PC-9 (cell line): ENCODE results near the gene CLDND1. TPM values are rescaled to one million over a fixed set of nuclear protein-coding genes. Genes with fewer than 3 reads are reported as not detected.
A peak's percentile ranks its signal among the peaks of the same experiment; 100 is the strongest.

Experiments
- BruUV-seq: library from RNA; stranded (reverse); fragments of 400-500 nt; replicated peaks from 2 replicates; lab custom pipeline; 2021; lab: Mats Ljungman, UMichigan
- CTCF ChIA-PET: fragments of 300-600 bp; sonication (Branson Sonifier 250); formaldehyde crosslinking; loops from one replicate; lab custom pipeline; 2022; ENCODE audit warnings: antibody characterized with exemption; lab: Charles Lee
- POLR2A ChIA-PET: fragments of 300-600 bp; sonication (Branson Sonifier 250); formaldehyde crosslinking; loops from one replicate; lab custom pipeline; 2022; ENCODE audit warnings: antibody characterized with exemption; ENCODE audit not compliant: unreplicated experiment; lab: Charles Lee
- DNase-seq, 2 experiments: peaks; one replicate each; pipeline versions ENCODE4 v3.0.0 to v3.0.0-alpha.2; 2015 to 2022; ENCODE audit warnings: mixed read lengths in 1 of 2
- H2AFZ ChIP-seq: fragments of 200-600 bp; sonication (generic); 2 replicates; pipeline ENCODE4 v1.8.1; 2017; ENCODE audit warnings: antibody characterized with exemption
- H3F3A ChIP-seq: fragments of 200-600 bp; sonication (generic); 2 replicates; pipeline ENCODE4 v1.8.1; 2017; ENCODE audit warnings: antibody characterized with exemption, mild to moderate bottlenecking, low read depth; ENCODE audit not compliant: insufficient read depth
- H3K27ac ChIP-seq: fragments of 200-600 bp; sonication (generic); 2 replicates; pipeline ENCODE4 v1.6.1; 2016; ENCODE audit warnings: mixed run types
- H3K27me3 ChIP-seq: fragments of 200-600 bp; sonication (generic); 2 replicates; pipeline ENCODE4 v1.6.1; 2016; ENCODE audit warnings: low read depth, mixed run types; ENCODE audit not compliant: insufficient read depth
- H3K36me3 ChIP-seq: fragments of 200-600 bp; sonication (generic); 2 replicates; pipeline ENCODE4 v1.6.1; 2016; ENCODE audit warnings: low read depth, mixed run types
- H3K4me1 ChIP-seq: fragments of 200-600 bp; sonication (generic); replicated peaks from 2 replicates; pipeline ENCODE4 v1.6.1; 2016; ENCODE audit warnings: mixed run types; ENCODE audit not compliant: insufficient read depth
- H3K4me2 ChIP-seq: fragments of 200-600 bp; sonication (generic); 2 replicates; pipeline ENCODE4 v1.6.1; 2017; ENCODE audit warnings: mixed run types
- H3K4me3 ChIP-seq: fragments of 200-600 bp; sonication (generic); 2 replicates; pipeline ENCODE4 v1.6.1; 2016; ENCODE audit warnings: mixed run types
- H3K79me2 ChIP-seq: fragments of 200-600 bp; sonication (generic); 2 replicates; pipeline ENCODE4 v1.6.1; 2017; ENCODE audit warnings: low read depth, mixed run types
- H3K9me2 ChIP-seq: fragments of 200-600 bp; sonication (generic); 2 replicates; pipeline ENCODE4 v1.8.1; 2017; ENCODE audit warnings: mild to moderate bottlenecking; ENCODE audit not compliant: insufficient read depth
- H3K9me3 ChIP-seq: fragments of 200-600 bp; sonication (generic); 2 replicates; pipeline ENCODE4 v1.8.1; 2016; ENCODE audit warnings: low read depth; ENCODE audit not compliant: insufficient read depth
- H4K20me1 ChIP-seq: fragments of 200-600 bp; sonication (generic); 2 replicates; pipeline ENCODE4 v1.8.1; 2017; ENCODE audit not compliant: insufficient read depth
- EZH2 ChIP-seq: fragments of 200-600 bp; sonication (generic); IDR thresholded peaks from 2 replicates; pipeline ENCODE4 v1.8.0; 2017; ENCODE audit warnings: antibody characterized with exemption, low read depth
- intact Hi-C: fragments of 100-400 bp; cut with micrococcal nuclease; formaldehyde crosslinking; loops from one replicate; pipeline ENCODE4 v1.10.0; 2022; ENCODE audit not compliant: unreplicated experiment
- total RNA-seq: library from RNA; stranded (reverse); gene quantifications from 2 replicates; pipeline ENCODE4 v1.2.3, GENCODE V29; 2021
- TF ChIP-seq, protein P1 (sequence below): fragments of 200-600 bp; sonication (generic); conservative IDR thresholded peaks from 2 replicates; pipeline ENCODE4 v1.6.1; 2017; ENCODE audit warnings: mixed run types, antibody characterized with exemption, mild to moderate bottlenecking, moderate library complexity

Gene CLDND1
- total RNA-seq, 1 experiment from 2014 or later = 143 TPM

GRCh38 chr3:98565843-98566242 lies 43.1 kb upstream of the CLDND1 start:
- intact Hi-C loops = no loop called here
- Histone ChIP-seq H3K36me3 (no peaks in the 10 kb centered on the region), H4K20me1 (no peaks in the 10 kb centered on the region), H3K4me3 (no peak overlapping the region), H2AFZ (no peak overlapping the region), H3K9me3 (no peaks in the 10 kb centered on the region), H3K4me1 (peaks cover 37% of the 10 kb centered on the region), H3K9me2 (no peaks in the 10 kb centered on the region), H3K27ac (no peak overlapping the region), H3F3A (peaks cover 17% of the 10 kb centered on the region; the same call in 1 of the 2 replicates), H3K79me2 (no peaks in the 10 kb centered on the region), H3K27me3 (no peaks in the 10 kb centered on the region), H3K4me2 (no peak overlapping the region)
- CTCF ChIA-PET = interaction anchor here (0.6 kb wide), 1 partner anchor 539 kb away, joined by 6 read pairs; no protein-coding TSS in a partner anchor
- POLR2A ChIA-PET = no interaction called here
- DNase-seq = peak in 1 of 2 experiments; percentile 21
- TF ChIP-seq, protein P1, sequence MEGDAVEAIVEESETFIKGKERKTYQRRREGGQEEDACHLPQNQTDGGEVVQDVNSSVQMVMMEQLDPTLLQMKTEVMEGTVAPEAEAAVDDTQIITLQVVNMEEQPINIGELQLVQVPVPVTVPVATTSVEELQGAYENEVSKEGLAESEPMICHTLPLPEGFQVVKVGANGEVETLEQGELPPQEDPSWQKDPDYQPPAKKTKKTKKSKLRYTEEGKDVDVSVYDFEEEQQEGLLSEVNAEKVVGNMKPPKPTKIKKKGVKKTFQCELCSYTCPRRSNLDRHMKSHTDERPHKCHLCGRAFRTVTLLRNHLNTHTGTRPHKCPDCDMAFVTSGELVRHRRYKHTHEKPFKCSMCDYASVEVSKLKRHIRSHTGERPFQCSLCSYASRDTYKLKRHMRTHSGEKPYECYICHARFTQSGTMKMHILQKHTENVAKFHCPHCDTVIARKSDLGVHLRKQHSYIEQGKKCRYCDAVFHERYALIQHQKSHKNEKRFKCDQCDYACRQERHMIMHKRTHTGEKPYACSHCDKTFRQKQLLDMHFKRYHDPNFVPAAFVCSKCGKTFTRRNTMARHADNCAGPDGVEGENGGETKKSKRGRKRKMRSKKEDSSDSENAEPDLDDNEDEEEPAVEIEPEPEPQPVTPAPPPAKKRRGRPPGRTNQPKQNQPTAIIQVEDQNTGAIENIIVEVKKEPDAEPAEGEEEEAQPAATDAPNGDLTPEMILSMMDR = no peak
- no peak for TF ChIP-seq EZH2
- no TSS peak for BruUV-seq

DNA sequence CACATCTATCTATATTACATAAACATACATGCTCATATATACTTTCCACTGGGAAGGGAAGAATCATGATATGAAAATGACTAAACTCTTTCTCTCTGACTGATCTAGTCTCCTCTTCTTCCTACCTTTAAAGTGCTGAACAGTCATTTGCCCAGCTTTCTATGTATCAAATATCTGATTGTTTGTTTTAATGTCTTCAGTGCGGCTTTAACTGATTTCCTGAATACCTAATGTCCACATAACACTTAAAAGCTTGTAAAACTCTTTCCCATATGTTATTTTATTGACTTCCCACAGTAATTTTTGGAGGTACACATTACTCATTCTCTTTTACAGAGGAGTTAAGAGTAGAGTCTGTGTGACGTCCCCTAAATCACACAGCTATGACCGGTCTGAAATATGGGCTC lies 42.5 kb upstream of the CLDND1 start:
- peak in 1 of 2 experiments; percentile 64 for DNase-seq
- no peaks in the 10 kb centered on the region for H3K79me2 ChIP-seq
- H3K9me2 ChIP-seq = no peaks in the 10 kb centered on the region
- H3K9me3 ChIP-seq = no peaks in the 10 kb centered on the region
- H3K27me3 ChIP-seq = no peaks in the 10 kb centered on the region
- no peak overlapping the region for H3K4me3 ChIP-seq
- no peak overlapping the region for H3K27ac ChIP-seq
- H3K4me2 ChIP-seq = no peak overlapping the region
- POLR2A ChIA-PET = no interaction called here
- H3K36me3 ChIP-seq = no peaks in the 10 kb centered on the region
- BruUV-seq = no TSS peak
- no peaks in the 10 kb centered on the region for H4K20me1 ChIP-seq
- no peak overlapping the region for H2AFZ ChIP-seq
- H3K4me1 ChIP-seq = peaks cover 37% of the 10 kb centered on the region
- intact Hi-C loops = no loop called here
- peaks cover 17% of the 10 kb centered on the region; the same call in 1 of the 2 replicates for H3F3A ChIP-seq
- no peak for TF ChIP-seq EZH2
- TF ChIP-seq, protein P1 = no peak
- CTCF ChIA-PET = no interaction called here

- TF ChIP-seq, protein P1 = no peak
- TF ChIP-seq EZH2 = no peak
- Histone ChIP-seq H2AFZ (no peak overlapping the region), H3K27ac (peak overlapping the region; percentile 40), H3K36me3 (no peaks in the 10 kb centered on the region), H3K4me1 (peaks cover 37% of the 10 kb centered on the region), H3K9me3 (no peaks in the 10 kb centered on the region), H3F3A (peaks cover 17% of the 10 kb centered on the region; the same call in 1 of the 2 replicates), H3K27me3 (no peaks in the 10 kb centered on the region), H3K79me2 (no peaks in the 10 kb centered on the region), H3K9me2 (no peaks in the 10 kb centered on the region), H4K20me1 (no peaks in the 10 kb centered on the region), H3K4me2 (peak overlapping the region; percentile 42; the same call in 1 of the 2 replicates), H3K4me3 (no peak overlapping the region)
- ChIA-PET POLR2A (interaction anchor here (0.7 kb wide), 1 partner anchor 692 kb away, joined by 3 read pairs; no protein-coding TSS in a partner anchor), CTCF (interaction anchor here (0.7 kb wide), 1 partner anchor 334 kb away, joined by 18 read pairs; no protein-coding TSS in a partner anchor)
- no TSS peak for BruUV-seq
- intact Hi-C loops = loop anchor here (5.0 kb wide), 1 partner anchor 42 kb away; the partner anchor contains the start of gene CLDND1
- DNase-seq = peak in 1 of 2 experiments; percentile 30
Measured at GRCh38 chr3:98564282-98565005, 41.7 kb upstream of the CLDND1 start.
